Right lobe of liver (tissue), 4 donors: ENCODE data around the gene NKAIN2.

ENCODE experiments used
- POLR2A ChIP-seq: fragments of 450-650 bp; IDR thresholded peaks from one replicate; pipeline ENCODE4 v1.6.1; 2017; ENCODE audit warnings: antibody characterized with exemption, mild to moderate bottlenecking
- TF ChIP-seq, protein P1 (sequence below), 4 donors: fragments of 200-600 bp in 3 of 4; fragments of 450-650 bp in 1 of 4; IDR thresholded peaks; one replicate each; pipeline versions ENCODE4 v1.5.1 to v1.8.0; 2016 to 2022; ENCODE audit warnings: antibody characterized with exemption in 4 of 4, mild to moderate bottlenecking in 2 of 4
- donor health status: DM: no; HTN: no; CAD: no.
- donor health status: DM: no; HTN: no; CAD: no.
- donor health status: DM: no; HTN: yes; CAD: no.

DNA sequence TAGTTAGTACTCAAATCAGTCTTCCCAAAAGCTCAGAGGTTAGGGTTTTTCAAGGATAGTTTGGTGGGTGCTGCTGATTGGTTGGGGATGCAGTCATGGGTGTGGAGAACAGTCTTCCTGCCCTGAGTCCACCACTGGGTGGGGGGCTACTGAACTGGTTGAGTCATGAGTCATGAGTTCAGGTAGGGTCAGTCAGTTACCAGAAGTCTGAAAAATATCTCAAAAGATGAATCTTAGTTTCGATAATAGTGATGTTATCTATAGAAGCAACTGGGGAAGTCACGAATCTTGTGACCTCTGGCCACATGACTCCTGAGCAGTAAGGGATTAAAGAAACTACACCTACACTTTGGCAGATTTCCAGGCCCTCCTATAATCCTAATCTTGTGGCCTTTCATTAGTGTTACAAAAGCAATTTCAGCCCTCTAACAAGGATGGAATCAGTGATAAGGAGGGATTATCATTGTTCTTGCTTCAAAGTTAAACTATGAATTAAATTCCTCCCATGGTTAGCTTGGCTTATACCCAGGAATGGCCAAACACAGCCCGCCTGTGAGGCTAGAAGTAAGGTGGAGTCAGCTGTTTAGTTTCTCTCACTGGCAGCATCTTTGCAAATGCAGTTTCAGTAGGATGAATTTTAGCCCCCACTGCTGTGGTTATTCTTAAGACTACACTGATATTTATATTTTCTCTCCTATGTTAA, 33.3 kb upstream of the NKAIN2 start:
- TF ChIP-seq, protein P1, sequence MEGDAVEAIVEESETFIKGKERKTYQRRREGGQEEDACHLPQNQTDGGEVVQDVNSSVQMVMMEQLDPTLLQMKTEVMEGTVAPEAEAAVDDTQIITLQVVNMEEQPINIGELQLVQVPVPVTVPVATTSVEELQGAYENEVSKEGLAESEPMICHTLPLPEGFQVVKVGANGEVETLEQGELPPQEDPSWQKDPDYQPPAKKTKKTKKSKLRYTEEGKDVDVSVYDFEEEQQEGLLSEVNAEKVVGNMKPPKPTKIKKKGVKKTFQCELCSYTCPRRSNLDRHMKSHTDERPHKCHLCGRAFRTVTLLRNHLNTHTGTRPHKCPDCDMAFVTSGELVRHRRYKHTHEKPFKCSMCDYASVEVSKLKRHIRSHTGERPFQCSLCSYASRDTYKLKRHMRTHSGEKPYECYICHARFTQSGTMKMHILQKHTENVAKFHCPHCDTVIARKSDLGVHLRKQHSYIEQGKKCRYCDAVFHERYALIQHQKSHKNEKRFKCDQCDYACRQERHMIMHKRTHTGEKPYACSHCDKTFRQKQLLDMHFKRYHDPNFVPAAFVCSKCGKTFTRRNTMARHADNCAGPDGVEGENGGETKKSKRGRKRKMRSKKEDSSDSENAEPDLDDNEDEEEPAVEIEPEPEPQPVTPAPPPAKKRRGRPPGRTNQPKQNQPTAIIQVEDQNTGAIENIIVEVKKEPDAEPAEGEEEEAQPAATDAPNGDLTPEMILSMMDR (IDR thresholded peaks at IDR 0.05): no peak
- no peak for TF ChIP-seq POLR2A
